Nephron (organoid): Measurements from ENCODE around the gene LRRC43.

Source experiments
- H3K27ac Mint-ChIP-seq, 3 experiments: 2 replicates each; pipeline ENCODE4 v1.8.0; 2020; ENCODE audit warnings: mixed read lengths in 3 of 3, mild to moderate bottlenecking in 2 of 3, moderate library complexity in 1 of 3
- H3K27me3 Mint-ChIP-seq: 2 replicates; pipeline ENCODE4 v1.8.0; 2021; ENCODE audit warnings: low read depth, mild to moderate bottlenecking, moderate library complexity, mixed read lengths
- H3K36me3 Mint-ChIP-seq: 2 replicates; pipeline ENCODE4 v1.8.0; 2020; ENCODE audit warnings: low read depth, mixed read lengths
- H3K4me1 Mint-ChIP-seq: 2 replicates; pipeline ENCODE4 v1.8.0; 2020; ENCODE audit warnings: mixed read lengths
- H3K4me3 Mint-ChIP-seq, 3 experiments: 2 replicates each; pipeline ENCODE4 v1.8.0; 2020; ENCODE audit warnings: mild to moderate bottlenecking in 3 of 3, mixed read lengths in 3 of 3, moderate library complexity in 2 of 3
- H3K9me3 Mint-ChIP-seq: 2 replicates; pipeline ENCODE4 v1.8.0; 2020; ENCODE audit warnings: mixed read lengths
- TF ChIP-seq, protein P1 (sequence below), 3 experiments: fragments of 200-600 bp; sonication (generic); IDR thresholded peaks; one replicate each; pipeline ENCODE4 v1.5.0; 2021; ENCODE audit warnings: antibody characterized with exemption in 3 of 3; ENCODE audit not compliant: unreplicated experiment in 3 of 3

LRRC43 gene

DNA sequence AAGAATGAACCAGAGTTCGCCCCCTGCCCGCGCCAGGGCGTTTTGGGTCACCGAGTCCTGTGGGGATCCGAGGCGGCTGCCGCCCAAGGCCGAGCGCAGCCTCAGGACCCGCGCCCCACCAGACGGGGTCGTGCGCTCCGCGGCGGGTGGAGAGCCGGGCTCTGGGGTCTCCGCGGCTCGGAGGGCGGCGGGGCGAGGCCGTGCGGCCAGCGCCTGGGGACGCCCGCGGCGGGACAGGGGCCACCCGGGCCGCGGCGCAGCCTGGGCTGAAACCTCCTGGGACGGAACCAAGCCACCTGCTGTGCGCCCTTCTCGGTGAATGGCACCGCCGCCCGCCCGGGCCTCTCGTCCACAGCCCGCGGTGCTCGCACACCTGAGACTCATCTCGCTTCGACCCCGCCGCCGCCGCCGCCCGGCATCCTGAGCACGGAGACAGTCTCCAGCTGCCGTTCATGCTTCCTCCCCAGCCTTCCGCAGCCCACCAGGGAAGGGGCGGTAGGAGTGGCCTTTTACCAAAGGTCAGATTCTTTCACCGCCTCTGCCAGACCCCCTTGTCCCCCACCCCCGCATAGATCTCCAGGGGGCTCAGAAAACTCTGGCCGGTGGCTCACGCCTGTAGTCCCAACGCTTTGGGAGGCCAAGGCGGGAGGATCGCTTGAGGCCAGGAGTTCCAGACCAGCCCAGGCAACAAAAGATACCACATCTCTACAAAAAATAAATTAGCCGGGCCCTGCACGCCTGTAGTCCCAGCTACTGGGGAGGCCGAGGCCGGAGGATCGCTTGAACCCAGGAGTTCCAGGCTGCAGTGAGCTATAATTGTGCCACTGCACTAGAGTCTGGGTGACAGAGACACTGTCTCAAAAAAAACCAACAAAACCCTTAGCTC, 21.5 kb downstream of the LRRC43 start:
- TF ChIP-seq, protein P1, sequence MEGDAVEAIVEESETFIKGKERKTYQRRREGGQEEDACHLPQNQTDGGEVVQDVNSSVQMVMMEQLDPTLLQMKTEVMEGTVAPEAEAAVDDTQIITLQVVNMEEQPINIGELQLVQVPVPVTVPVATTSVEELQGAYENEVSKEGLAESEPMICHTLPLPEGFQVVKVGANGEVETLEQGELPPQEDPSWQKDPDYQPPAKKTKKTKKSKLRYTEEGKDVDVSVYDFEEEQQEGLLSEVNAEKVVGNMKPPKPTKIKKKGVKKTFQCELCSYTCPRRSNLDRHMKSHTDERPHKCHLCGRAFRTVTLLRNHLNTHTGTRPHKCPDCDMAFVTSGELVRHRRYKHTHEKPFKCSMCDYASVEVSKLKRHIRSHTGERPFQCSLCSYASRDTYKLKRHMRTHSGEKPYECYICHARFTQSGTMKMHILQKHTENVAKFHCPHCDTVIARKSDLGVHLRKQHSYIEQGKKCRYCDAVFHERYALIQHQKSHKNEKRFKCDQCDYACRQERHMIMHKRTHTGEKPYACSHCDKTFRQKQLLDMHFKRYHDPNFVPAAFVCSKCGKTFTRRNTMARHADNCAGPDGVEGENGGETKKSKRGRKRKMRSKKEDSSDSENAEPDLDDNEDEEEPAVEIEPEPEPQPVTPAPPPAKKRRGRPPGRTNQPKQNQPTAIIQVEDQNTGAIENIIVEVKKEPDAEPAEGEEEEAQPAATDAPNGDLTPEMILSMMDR (IDR thresholded peaks at IDR 0.05; ENCODE audit: unreplicated experiment in 3 of 3): no peak
- Mint-ChIP-seq H3K27me3 (peaks cover 64% of the 10 kb centered on the region), H3K27ac (no peak overlapping the region), H3K36me3 (peaks cover 15% of the 10 kb centered on the region), H3K4me3 (peak overlapping the region; percentile 81 to 86 (median 82)), H3K9me3 (no peaks in the 10 kb centered on the region), H3K4me1 (peaks cover 5% of the 10 kb centered on the region)

DNA sequence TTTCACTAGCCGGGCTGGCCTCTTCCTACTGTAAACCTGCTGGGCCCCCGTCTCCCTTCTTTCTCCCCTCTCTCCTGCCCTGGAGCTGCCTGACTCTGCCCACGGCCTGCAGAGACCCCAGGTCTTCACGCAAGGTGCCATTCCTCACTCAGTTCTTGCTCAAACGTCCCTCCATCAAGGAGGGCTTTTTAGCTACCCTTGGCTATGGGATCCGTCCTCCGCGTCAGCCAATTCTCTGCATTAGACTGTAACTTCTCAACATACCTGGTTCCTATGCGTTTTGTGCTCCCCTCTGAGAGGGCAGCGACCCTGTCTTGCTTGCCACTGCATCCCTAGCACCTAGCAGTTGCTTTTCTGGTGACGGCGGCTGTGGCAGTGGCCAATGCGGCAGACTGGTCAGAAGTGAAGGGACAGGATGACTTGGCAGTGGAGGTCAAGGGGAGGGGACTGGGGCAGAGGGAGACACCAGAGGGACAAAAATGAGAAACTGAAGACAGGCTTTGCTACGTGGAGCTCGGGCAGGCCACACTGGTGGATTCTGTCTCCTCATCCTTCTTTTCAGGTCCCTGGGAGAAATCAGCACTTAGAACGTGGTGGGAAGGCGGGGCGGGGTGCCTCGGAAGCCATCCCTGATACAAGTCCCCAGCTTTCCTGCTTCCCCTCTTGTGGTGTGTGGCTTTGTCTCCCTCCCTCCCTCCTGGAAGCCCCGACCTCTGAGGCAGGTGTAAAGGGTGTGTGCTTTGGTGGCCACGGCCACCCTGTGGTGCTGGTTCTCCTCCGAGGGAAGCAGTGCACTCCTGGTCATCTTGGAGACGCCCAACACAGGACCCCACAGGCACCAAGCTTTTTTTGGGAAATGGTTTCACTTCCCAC, 22.4 kb downstream of the LRRC43 start:
- TF ChIP-seq, protein P1 (IDR thresholded peaks at IDR 0.05; ENCODE audit: unreplicated experiment in 3 of 3): no peak
- H3K4me1 Mint-ChIP-seq: peaks cover 5% of the 10 kb centered on the region
- H3K9me3 Mint-ChIP-seq: no peaks in the 10 kb centered on the region
- H3K36me3 Mint-ChIP-seq: peaks cover 22% of the 10 kb centered on the region
- H3K27me3 Mint-ChIP-seq: peaks cover 59% of the 10 kb centered on the region
- no peak overlapping the region for H3K27ac Mint-ChIP-seq
- peak overlapping the region; percentile 81 to 86 (median 82) for H3K4me3 Mint-ChIP-seq

DNA sequence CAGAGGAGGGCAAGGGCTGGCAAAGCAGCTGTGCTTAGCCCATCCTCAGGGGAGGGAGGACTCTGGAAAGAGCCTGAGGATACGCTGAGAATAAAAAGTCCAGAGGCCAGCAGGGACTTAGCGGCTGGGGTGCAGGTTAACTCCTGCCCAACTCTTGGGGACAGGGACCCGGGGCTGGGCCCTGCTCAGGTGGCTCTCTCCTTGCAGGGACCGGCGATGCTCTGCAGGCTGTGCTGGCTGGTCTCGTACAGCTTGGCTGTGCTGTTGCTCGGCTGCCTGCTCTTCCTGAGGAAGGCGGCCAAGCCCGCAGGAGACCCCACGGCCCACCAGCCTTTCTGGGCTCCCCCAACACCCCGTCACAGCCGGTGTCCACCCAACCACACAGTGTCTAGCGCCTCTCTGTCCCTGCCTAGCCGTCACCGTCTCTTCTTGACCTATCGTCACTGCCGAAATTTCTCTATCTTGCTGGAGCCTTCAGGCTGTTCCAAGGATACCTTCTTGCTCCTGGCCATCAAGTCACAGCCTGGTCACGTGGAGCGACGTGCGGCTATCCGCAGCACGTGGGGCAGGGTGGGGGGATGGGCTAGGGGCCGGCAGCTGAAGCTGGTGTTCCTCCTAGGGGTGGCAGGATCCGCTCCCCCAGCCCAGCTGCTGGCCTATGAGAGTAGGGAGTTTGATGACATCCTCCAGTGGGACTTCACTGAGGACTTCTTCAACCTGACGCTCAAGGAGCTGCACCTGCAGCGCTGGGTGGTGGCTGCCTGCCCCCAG, 23.4 kb downstream of the LRRC43 start:
- Mint-ChIP-seq H3K36me3 (peaks cover 25% of the 10 kb centered on the region), H3K4me3 (peak overlapping the region in 2 of 3 experiments; percentile 54 to 62), H3K9me3 (no peaks in the 10 kb centered on the region), H3K4me1 (peaks cover 5% of the 10 kb centered on the region), H3K27me3 (peaks cover 59% of the 10 kb centered on the region), H3K27ac (no peak overlapping the region)
- TF ChIP-seq, protein P1 (IDR thresholded peaks at IDR 0.05; ENCODE audit: unreplicated experiment in 3 of 3): no peak

DNA sequence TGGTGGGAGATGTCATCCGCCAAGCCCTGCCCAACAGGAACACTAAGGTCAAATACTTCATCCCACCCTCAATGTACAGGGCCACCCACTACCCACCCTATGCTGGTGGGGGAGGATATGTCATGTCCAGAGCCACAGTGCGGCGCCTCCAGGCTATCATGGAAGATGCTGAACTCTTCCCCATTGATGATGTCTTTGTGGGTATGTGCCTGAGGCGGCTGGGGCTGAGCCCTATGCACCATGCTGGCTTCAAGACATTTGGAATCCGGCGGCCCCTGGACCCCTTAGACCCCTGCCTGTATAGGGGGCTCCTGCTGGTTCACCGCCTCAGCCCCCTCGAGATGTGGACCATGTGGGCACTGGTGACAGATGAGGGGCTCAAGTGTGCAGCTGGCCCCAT, 24.1 kb downstream of the LRRC43 start:
- Mint-ChIP-seq H3K36me3 (peaks cover 32% of the 10 kb centered on the region), H3K9me3 (no peaks in the 10 kb centered on the region), H3K4me1 (peaks cover 5% of the 10 kb centered on the region), H3K27me3 (peaks cover 53% of the 10 kb centered on the region), H3K27ac (no peak overlapping the region), H3K4me3 (no peak overlapping the region)
- TF ChIP-seq, protein P1 (IDR thresholded peaks at IDR 0.05; ENCODE audit: unreplicated experiment in 3 of 3): no peak

DNA sequence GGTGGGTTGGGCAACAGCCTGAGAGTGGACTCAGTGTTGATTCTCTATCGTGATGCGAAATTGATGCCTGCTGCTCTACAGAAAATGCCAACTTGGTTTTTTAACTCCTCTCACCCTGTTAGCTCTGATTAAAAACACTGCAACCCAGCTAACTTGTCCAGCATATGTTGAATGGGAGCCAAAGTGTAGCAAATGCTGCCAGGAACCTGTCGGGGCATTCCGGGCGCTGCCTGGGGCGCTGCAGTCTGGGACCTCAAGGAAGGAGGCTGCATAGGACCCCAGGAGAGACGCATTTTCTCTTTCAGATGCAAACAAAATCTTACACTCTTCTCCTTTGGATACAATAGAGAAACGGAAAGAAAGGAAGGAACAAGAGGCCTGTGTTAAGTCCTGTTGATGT, 24.5 kb downstream of the LRRC43 start:
- Mint-ChIP-seq H3K27me3 (peaks cover 51% of the 10 kb centered on the region), H3K4me3 (no peak overlapping the region)
- TF ChIP-seq, protein P1 (IDR thresholded peaks at IDR 0.05; ENCODE audit: unreplicated experiment in 3 of 3): no peak

More for the DNA sequence above, 24.5 kb downstream of the LRRC43 start:
- Mint-ChIP-seq H3K27ac (no peak overlapping the region), H3K9me3 (no peaks in the 10 kb centered on the region), H3K4me1 (peaks cover 5% of the 10 kb centered on the region), H3K36me3 (peaks cover 36% of the 10 kb centered on the region)
